AG04450 (cell line): ENCODE data around the gene MAN1C1. TPM values are rescaled to one million over a fixed set of nuclear protein-coding genes. Genes with fewer than 3 reads are reported as not detected.
"Not testable (repeated sequence)": the region's sequence is repeated elsewhere in the genome, so short reads cannot be mapped to it uniquely, and the experiment has no call there.

Experiments used
- CTCF ChIA-PET: fragments of 300-600, 350-600 bp; formaldehyde crosslinking; extraction: SDS; loops from one replicate; lab custom pipeline; 2022; ENCODE audit warnings: antibody characterized with exemption, inconsistent platforms; lab: Charles Lee
- POLR2A ChIA-PET: fragments of 350-600 bp; formaldehyde crosslinking; extraction: SDS; loops from one replicate; lab custom pipeline; 2021; ENCODE audit warnings: antibody characterized with exemption, inconsistent platforms; lab: Yijun Ruan, JAX
- DNase-seq: peaks from one replicate; pipeline ENCODE4 v3.0.0-alpha.2; 2011; ENCODE audit warnings: low read depth, low spot score
- H3K27ac ChIP-seq: one replicate; pipeline ENCODE4 v1.5.1; 2012; ENCODE audit warnings: low read depth, low read length, control low read depth
- H3K27me3 ChIP-seq: one replicate; pipeline ENCODE4 v1.6.0; 2012; ENCODE audit warnings: low read length; ENCODE audit not compliant: control insufficient read depth, insufficient read depth
- H3K4me3 ChIP-seq: 2 replicates; pipeline ENCODE4 v1.5.1; 2011; ENCODE audit warnings: mild to moderate bottlenecking, low read depth, low read length, control low read depth
- H3K9me3 ChIP-seq: 2 replicates; pipeline ENCODE4 v1.5.1; 2012; ENCODE audit warnings: low read length; ENCODE audit not compliant: control insufficient read depth, insufficient read depth
- polyA plus RNA-seq: library from polyadenylated mRNA; depleted of rRNA; stranded (reverse); fragments of >200 nt; gene quantifications from 2 replicates; pipeline ENCODE4 v1.2.3, GENCODE V29; 2011
- TF ChIP-seq, protein P1 (sequence below): IDR thresholded peaks from 2 replicates; pipeline ENCODE4 v1.5.1; 2011; ENCODE audit warnings: low read depth, low read length, control low read depth, inconsistent platforms

MAN1C1 gene
- polyA plus RNA-seq, 1 experiment: 16.9 TPM

DNA sequence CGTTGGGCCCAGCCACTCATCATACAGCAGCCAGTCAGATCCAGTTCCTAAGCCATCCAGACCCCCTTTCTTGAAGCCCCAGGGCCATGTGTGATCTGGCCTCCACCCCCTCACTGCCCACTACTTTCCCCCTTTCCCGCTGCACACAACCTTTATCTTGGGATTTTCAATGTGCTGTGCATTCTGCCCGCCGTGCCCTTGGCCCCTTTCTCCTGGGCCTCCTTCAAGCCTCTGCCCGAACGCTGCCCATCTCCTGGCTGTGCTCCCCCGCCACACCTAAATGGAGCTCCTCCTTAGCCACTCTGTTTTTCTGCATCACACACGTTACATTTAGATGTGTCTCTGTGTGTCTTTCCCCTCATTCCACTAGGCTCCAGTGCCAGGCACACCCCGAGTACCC lies 116.7 kb downstream of the MAN1C1 start:
- CTCF ChIA-PET: interaction anchor here (0.6 to 0.7 kb wide), 2 partner anchors 142 to 151 kb away, joined by 5 to 8 read pairs; no protein-coding TSS in a partner anchor
- no peak for DNase-seq

DNA sequence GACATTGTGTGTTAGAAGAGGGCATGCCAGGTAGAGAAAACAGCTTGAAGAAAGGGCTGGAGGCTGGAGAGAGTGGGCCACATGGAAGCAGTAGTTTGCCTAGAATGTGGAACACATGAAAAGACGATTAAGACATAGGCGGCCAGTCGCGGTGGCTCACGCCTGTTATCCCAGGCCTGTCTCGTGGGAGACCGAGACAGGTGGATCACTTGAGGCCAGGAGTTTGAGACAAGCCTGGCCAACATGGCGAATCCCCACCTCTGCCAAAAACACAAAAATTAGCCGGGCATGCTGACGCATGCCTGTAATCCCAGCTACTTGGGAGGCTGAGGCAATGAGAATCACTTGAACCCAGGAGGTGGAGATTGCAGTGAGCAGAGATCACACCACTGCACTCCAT lies 118.4 kb downstream of the MAN1C1 start:
- H3K9me3 ChIP-seq, H3K27me3 ChIP-seq, DNase-seq, H3K4me3 ChIP-seq, POLR2A ChIA-PET, H3K27ac ChIP-seq, CTCF ChIA-PET: not testable (repeated sequence)

More for the DNA sequence above, 116.7 kb downstream of the MAN1C1 start:
- POLR2A ChIA-PET: no interaction called here
- no peaks in the 10 kb centered on the region for H3K9me3 ChIP-seq
- H3K27ac ChIP-seq: no peak overlapping the region
- TF ChIP-seq, protein P1, sequence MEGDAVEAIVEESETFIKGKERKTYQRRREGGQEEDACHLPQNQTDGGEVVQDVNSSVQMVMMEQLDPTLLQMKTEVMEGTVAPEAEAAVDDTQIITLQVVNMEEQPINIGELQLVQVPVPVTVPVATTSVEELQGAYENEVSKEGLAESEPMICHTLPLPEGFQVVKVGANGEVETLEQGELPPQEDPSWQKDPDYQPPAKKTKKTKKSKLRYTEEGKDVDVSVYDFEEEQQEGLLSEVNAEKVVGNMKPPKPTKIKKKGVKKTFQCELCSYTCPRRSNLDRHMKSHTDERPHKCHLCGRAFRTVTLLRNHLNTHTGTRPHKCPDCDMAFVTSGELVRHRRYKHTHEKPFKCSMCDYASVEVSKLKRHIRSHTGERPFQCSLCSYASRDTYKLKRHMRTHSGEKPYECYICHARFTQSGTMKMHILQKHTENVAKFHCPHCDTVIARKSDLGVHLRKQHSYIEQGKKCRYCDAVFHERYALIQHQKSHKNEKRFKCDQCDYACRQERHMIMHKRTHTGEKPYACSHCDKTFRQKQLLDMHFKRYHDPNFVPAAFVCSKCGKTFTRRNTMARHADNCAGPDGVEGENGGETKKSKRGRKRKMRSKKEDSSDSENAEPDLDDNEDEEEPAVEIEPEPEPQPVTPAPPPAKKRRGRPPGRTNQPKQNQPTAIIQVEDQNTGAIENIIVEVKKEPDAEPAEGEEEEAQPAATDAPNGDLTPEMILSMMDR: no peak
- H3K4me3 ChIP-seq: no peak overlapping the region
- H3K27me3 ChIP-seq: no peaks in the 10 kb centered on the region

DNA sequence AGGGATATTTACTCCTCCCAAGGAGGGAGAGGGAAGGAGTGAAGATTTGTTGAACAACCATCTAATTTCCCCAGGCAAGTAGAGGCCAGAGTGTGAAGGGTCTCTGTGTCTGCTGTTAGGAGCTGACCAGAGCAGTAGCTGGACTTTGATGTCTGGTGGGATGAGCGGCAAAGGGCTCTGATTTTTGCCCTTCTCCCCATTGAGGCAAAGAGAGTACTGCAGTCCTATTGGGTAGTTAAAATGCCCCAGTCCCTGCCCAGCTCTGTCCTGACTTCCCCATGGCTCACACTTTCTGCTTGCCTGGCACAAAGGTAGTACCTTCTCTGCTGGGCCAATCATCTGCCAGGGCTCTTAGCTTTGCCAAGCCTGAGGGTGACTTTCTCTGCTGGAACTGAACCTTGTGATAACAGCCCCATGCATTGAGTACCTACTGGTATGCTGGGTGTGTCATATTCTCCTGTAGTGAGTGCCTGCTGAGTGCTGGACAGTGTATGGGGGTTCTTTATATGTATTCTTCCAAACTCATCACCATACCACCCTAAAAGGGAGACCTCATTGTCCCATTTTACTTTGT lies 119.5 kb downstream of the MAN1C1 start:
- peaks cover 5% of the 10 kb centered on the region; the same call in 1 of the 2 replicates for H3K9me3 ChIP-seq
- no peak overlapping the region for H3K27ac ChIP-seq
- TF ChIP-seq, protein P1: no peak
- no peak for DNase-seq
- CTCF ChIA-PET: no interaction called here
- H3K27me3 ChIP-seq: no peaks in the 10 kb centered on the region
- POLR2A ChIA-PET: no interaction called here
- H3K4me3 ChIP-seq: no peak overlapping the region

DNA sequence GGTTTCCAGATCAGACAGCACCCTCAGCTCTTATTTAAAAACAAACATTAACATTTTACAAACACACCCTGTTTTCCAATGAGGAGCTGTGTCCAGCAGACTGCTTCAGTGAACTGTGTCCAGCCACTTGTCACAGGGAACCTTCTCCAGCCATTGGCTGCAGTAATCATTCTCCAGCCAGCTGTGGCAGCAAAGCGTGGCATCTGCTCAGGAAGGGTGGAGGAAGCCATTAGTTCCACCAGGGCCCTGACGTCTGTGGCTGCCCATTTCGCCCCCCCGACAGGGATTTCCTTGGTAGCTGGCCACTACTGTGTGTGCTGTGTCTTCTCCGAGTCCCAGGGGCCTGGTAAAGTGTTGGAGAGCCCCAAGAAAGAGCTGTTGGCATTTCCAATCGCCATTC lies 120.5 kb downstream of the MAN1C1 start:
- no peaks in the 10 kb centered on the region for H3K27me3 ChIP-seq
- peaks cover 5% of the 10 kb centered on the region; the same call in 1 of the 2 replicates for H3K9me3 ChIP-seq
- ChIA-PET POLR2A (no interaction called here), CTCF (interaction anchor here (0.8 kb wide), 1 partner anchor 42 kb away, joined by 3 read pairs; no protein-coding TSS in a partner anchor)
- H3K4me3 ChIP-seq: no peak overlapping the region
- TF ChIP-seq, protein P1: no peak
- DNase-seq: no peak
- no peak overlapping the region for H3K27ac ChIP-seq

DNA sequence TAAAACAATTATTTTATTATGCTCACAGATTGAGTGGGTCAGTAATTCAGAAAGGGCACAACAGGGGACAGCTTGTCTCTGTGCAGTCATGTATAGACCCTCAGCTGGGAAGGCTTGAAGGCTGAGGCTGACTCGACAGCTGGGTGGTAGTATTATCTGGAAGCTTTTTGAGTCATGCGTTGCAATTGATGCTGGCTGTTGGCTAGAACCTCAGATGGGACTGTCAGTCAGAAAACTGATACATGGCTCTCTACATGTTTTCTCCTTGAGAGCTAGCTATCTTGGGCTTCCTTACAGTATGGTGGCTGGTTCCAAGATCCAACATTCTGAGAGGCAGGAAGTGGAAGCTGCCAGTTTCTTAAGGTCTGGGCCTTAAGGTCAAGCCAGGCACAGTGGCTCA lies 121.9 kb downstream of the MAN1C1 start:
- POLR2A ChIA-PET: no interaction called here
- no peak overlapping the region for H3K4me3 ChIP-seq
- DNase-seq: no peak
- CTCF ChIA-PET: no interaction called here
- no peaks in the 10 kb centered on the region for H3K27me3 ChIP-seq
- peaks cover 5% of the 10 kb centered on the region; the same call in 1 of the 2 replicates for H3K9me3 ChIP-seq
- no peak overlapping the region for H3K27ac ChIP-seq
- TF ChIP-seq, protein P1: no peak
